Stimulated activated CD4-positive, alpha-beta T cell treated with anti-CD3 and anti-CD28 coated beads, Interleukin-1b, Interleukin-23, amount 100 ng/mL, for 1 hour (primary cell): Measurements from ENCODE around the gene PSMA2.

ENCODE experiments used
- DNase-seq, 2 donors: peaks; one replicate each; pipeline ENCODE4 v3.0.0-alpha.2; 2020; ENCODE audit warnings: low read depth in 2 of 2

Gene PSMA2

DNA sequence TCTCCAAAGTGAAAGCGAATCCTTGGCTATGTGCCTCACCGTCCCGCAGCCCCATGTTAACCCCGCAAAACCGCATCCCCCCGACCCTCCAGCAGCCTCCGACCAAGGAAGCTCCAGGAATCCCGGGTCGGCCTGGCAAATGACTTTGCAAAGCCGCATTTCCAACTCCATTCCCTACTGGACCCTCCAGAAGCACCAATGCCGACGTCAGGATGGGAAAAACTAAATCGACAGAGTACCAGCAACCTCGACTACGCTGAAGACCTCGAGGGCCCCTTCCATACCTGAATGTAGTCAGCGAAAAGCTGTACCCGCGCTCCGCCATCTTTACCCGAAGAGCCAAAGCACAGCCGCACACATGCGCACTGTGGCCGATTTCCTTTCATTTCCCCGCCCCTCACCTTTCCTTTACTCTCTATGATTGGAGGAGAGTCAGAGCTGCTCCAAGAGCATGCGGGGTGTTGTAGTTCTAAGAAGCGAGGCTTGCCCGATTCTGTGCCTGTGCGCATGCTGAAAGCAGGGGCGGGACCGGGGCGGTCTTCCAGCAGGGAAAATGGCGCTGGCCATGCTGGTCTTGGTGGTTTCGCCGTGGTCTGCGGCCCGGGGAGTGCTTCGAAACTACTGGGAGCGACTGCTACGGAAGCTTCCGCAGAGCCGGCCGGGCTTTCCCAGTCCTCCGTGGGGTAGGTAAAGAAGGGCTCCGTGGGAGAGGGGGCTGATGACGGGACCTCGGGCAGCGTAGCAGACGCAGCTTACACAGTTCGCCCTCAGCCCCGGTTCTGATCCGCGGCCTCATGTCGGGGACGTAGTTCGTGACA lies at the start of gene PSMA2, which contains the start of gene MRPL32:
PSMA2 (minus strand) TSS at position 341 of the 818 bp plus-strand sequence; CDS start at position 325, 16 bp downstream.
MRPL32 (plus strand) TSS at position 543 of the 818 bp plus-strand sequence; CDS start at position 554, 11 bp downstream.
- DNase-seq: peak; percentile 79 to 84

DNA sequence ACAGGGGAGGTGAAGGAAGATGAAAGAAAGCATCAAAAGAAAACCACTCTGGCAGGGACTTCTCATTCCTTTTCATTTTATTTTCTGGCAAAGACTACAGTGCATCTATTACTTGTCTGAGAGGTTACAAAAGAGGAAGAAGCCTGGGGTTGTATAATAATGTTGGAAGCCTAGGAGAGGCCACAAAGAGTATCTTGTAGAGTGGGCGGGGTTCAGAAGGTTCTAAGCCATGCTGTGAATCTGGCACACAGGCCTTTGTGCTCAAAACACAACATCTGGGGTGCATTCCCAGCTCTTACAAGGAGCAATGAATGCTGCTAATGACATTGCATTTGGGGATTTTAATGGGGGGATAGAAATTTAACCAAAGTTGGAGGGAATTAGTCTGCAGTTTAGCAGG lies 49.6 kb upstream of the PSMA2 start:
- no peak for DNase-seq

DNA sequence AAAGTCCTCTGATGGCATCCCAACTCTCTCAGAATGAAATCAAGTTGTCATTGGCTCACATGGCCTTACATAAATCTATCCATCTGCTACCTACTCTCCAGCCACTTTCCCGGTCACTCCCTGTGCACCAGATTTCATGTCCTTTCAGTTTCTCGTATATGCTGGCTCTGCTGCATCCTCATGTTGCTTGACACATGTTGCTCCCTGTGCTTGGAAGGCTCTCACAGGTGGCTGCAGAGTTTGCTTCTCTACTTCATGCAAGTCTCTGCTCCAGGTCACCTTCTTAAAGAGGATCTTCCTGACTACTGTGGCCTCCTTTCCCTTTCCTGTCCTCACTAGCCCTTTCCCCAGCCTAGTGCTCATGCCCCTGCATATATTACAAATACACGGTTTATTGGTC lies 48.5 kb upstream of the PSMA2 start:
- DNase-seq: no peak

DNA sequence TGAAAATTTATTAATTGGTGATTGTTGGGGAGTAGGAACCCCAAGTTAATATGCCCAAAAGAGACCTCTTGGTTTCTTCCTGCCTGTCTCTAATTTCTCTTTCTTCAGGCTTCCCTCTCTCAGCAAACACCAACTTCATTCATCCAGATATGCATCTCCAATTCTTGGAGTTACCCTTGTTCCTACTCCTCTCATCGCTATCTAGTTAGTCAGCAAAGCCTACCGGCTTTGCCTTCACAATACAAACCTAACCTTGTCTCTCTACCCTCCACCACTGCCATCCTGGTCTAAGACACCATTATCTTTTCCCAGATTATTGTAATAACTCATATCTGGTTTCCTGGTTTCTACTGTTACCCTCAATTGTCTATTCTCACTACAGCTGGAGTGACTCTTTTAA lies 48.1 kb upstream of the PSMA2 start:
- DNase-seq: no peak

DNA sequence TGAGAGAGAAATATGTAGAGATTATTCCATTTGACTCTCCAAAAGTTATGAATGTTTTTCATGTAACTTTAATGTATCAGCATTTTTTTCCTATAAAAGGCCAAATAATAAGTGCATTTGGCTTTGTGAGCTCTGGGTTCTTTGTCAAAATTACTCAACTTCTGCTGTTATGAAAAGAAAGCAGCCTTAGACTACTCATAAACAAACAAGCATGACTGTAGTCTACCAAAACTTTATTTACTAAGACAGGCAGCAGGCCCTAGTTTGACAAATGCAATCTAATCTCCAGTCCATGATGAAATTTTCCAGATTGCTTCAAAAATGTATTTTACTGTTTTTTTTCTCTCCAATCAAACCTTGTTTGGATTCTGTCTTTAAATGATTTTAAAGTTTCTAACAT lies 46.5 kb upstream of the PSMA2 start:
- no peak for DNase-seq

DNA sequence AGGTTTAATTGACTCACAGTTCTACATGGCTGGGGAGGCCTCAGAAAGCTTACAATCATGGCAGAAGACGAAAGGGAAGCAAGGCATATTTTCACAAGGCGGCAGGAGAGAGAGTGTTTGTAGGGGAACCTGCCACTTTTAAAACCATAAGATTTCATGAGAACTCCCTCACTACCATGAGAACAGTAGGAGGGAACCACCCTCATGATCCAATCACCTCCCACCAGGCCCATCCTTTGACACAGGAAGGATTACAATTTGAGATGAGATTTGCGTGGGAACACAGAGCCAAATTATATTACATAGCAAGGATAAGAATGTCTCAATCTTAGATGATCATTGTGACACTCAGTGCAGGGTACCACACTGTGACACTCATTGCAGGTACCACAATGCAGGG lies 44.4 kb upstream of the PSMA2 start:
- no peak for DNase-seq

DNA sequence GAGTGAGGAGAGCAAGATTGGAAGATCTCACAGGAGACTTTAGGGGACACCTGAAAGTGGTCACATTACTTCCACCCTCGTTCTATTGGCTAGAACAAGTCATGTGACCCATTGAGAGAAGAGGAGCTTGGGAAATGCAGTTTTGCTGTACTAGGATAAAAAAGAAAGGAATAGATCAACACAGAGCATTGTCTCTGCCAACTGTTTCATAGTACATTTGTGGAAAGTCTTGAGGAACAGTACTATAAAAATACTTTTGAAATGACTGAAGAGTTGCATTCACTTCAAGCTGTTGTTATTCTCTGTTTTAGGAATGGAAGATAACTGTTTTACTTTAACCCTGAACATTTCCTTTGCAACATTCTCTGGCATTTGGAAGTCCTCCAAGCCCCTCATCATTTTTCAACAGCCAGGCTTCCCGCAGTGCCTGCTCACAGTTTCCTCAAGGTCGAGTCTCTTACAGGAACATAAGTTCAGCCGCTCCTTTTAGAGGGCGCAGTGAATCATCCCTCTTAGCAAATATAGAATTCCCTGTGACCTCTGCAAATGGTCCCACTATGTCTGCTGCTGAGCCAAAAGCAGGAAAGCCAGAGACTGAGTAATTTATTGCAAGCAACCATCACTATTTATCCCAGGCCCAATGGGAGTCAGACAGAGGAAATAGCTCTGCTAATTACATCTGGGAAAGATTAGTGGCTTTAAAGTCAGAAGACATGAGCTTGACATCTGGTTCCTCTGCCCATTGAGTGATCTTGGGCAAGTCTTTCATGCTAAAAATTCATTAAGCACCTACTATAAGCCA lies 40.9 kb upstream of the PSMA2 start:
- DNase-seq: no peak

GRCh38 chr7:42967391-42967790 lies 35.4 kb upstream of the PSMA2 start:
- no peak for DNase-seq

DNA sequence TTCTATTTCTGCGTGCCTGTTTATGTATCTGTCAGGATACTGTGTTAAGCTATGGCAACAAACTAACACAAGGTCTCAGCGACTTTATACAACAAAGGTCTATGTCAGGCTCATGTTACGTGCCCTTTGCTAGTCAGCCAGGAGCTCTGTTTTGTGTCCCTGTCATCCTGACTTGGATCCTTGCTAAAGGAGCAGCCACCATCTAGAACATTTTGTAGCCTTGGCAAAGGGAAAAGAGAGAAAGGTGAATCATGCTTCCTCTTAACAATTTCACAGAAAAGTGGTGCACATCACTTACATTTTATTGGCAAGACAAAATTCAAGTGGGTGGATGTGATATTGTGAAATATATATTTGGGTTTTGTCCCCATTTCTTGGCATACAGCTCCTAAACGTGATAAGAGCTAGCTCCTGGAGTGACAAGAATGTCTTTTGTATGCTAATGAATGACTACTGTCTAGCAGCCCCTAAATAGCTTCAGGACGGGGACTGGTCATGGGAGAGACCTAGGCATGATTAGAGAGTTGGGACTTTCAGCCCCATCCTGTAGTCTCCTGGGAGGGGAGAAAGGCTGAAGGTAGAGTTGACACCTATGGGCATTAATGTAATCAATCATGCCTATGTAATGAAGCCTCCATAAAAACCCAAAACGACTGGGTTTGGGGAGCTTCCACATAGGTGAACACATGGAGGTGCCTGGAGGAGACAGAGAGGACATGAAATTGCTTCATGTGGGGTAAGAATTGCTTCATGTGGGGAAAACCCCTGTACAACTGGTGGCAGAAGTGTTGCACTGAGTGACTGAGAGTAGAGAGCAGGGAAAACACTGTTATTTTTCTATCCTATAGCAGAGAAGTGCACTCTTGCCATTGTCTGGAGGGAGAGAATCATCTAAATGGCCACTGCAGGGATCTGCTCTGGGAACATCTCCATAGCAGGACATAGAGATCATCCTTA lies 33.2 kb upstream of the PSMA2 start:
- DNase-seq: no peak

DNA sequence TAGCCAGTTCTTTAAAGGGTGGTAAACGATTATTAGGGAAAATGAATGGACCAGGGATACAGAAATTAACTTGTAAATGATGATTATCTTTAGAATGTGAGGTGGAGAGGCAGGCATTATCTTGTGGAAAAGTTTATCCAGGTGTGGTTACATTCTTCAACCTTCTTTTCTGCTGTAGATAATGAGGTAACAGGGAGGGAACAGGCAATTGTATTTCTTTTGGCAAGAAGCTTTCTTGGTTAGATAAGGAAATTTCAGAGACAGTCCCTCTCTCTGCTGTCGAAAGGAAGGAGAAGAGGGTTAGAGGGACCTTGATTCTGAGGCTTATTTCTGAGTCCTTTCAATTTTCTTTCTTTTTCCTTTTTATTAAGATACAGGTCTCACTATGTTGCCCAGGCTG lies 32.3 kb upstream of the PSMA2 start:
- no peak for DNase-seq

- DNase-seq: no peak
Observed at GRCh38 chr7:42961170-42961569, 29.2 kb upstream of the PSMA2 start.

DNA sequence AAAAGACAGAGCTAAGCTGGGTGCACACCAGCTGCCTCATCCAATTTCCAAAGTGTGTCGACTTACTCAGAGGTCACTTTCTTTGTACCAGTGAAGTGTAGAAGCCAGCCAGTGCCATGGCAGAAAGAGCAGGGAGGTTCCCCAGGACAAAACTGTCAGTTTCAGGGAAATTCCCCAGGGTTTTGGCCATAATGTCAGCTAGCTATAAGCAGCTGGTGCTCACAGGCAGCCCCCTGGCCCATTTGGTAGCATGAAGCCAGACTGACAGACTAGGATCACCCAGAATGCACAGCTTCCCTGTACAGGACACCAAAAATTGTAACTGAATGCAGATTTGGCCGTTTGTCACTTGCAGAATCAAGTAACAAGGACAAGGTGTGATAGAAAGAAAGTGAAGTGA lies 28.8 kb upstream of the PSMA2 start:
- no peak for DNase-seq

DNA sequence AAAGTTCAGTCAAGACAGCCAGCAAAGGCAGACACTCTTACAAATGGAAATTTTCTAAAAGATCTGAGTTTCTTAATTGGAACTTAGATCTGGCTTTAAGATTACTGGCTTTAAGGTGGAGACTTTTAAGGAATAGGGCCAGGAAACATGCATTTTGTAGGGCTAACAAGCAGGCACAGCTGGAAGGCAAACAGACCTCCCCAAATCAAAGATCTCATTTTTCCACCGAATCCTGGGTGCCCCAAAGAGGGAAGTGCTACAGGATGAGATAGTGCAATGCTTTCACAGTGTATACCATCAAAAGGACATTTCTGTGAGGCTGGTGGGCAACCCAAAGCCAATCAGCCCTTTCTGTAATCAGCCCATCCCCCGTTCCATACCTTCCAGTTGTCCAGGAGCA lies 27.6 kb upstream of the PSMA2 start:
- DNase-seq: no peak

GRCh38 chr7:42956062-42956461 lies 24.1 kb upstream of the PSMA2 start:
- no peak for DNase-seq

DNA sequence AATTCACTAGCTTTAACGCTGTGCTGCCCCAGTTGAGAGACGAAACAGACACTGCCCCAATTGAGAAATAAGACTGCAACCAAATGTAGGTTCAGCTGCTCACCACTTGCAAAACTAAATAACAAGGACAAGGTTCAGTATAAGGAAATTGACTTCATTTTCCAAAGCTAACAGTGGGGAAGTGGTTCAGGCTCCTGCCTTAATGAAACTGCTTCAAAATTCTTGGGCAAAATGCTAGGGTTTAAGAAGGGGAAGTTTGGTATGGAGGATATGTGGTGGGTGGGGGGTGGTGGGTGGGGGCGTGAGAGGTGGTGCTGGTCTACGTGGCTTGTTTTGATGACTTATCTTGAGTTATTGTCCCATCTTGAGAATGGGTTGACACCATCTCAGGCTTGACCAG lies 22.0 kb upstream of the PSMA2 start:
- DNase-seq: no peak

DNA sequence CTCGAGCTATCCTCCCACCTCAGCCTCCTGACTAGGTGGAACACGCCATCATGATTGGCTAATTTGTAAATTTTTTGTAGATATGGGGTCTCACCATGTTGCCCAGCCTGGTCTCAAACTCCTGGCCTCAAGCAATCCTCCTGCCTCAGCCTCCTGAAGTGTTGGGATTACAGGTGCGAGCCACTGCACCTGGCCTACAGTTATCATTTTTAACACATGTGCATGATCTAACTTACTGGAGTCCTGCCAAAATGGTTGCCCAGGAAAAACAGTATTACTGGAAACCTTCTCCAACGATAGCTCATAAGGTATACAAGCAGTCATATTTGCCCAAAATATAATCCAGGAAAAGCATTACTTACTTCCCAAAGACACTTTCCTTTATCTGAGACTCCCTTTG lies 20.4 kb upstream of the PSMA2 start:
- DNase-seq: no peak

GRCh38 chr7:42950417-42950816 lies 18.4 kb upstream of the PSMA2 start:
- no peak for DNase-seq

DNA sequence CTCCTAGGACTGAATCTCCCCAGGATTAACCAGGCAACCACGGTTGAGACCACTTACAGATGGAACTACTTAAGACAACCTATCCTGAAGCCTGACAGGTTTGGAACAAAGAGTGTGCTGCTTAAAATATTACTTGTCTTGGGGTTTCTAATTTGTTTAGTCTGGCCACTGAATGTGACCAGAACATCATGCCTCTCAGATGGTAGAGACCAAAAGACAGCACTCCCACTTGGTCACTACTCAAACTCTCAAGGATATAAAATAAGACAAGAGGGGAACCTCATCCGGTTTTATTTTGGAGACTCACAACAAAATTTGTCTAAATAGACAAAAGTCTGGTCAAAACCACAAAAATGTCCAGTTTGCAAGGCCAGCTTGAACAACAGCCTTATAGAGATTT lies 15.5 kb upstream of the PSMA2 start:
- DNase-seq: no peak

- DNase-seq: no peak
Observed at GRCh38 chr7:42946627-42946950, 14.6 kb upstream of the PSMA2 start.

- no peak for DNase-seq
Observed at GRCh38 chr7:42945821-42946626, 14.1 kb upstream of the PSMA2 start.
